SK-N-SH (cell line): Measurements from ENCODE around the gene SFT2D3. TPM values are rescaled to one million over a fixed set of nuclear protein-coding genes. Genes with fewer than 3 reads are reported as not detected.

Source experiments
- CTCF ChIA-PET: fragments of 300-600, 350-600 bp; formaldehyde crosslinking; extraction: SDS; loops from one replicate; lab custom pipeline; 2021; lab: Yijun Ruan, JAX
- POLR2A ChIA-PET: fragments of 350-600 bp; sonication (Branson Sonifier 250); formaldehyde crosslinking; extraction: SDS; loops from one replicate; lab custom pipeline; 2020; ENCODE audit warnings: antibody characterized with exemption, inconsistent platforms; lab: Yijun Ruan, JAX
- DNase-seq: peaks from one replicate; pipeline ENCODE4 v3.0.0; 2012
- H2AFZ ChIP-seq: fragments of 200-600 bp; sonication (generic); 2 replicates; pipeline ENCODE4 v1.8.1; 2016; ENCODE audit warnings: antibody characterized with exemption, mild to moderate bottlenecking, low read depth
- H3F3A ChIP-seq: fragments of 200-600 bp; sonication (generic); replicated peaks from 2 replicates; pipeline ENCODE3; 2016; ENCODE audit warnings: antibody characterized with exemption, mild to moderate bottlenecking; ENCODE audit not compliant: insufficient read depth
- H3K27ac ChIP-seq, 2 experiments: fragments of 200-500 bp in 1 of 2; fragments of 200-600 bp in 1 of 2; sonication (Bioruptor generic) in 1 of 2; sonication (generic), shearing (Covaris generic) in 1 of 2; 2 replicates each; pipeline versions ENCODE4 v1.5.1 to v1.6.1; 2014 to 2016; ENCODE audit warnings: low read depth in 2 of 2, inconsistent platforms in 1 of 2, low read length in 1 of 2, mild to moderate bottlenecking in 1 of 2, mixed read lengths in 1 of 2
- H3K27me3 ChIP-seq: fragments of 200-600 bp; sonication (generic), shearing (Covaris generic); 2 replicates; pipeline ENCODE4 v1.6.1; 2016; ENCODE audit warnings: mixed run types; ENCODE audit not compliant: insufficient read depth
- H3K36me3 ChIP-seq, 2 experiments: fragments of 200-500 bp in 1 of 2; fragments of 200-600 bp in 1 of 2; sonication (Bioruptor generic) in 1 of 2; sonication (generic) in 1 of 2; replicated peaks in 1 of 2; 2 replicates each; pipeline versions ENCODE3 to v1.5.1; 2014 to 2016; ENCODE audit warnings: low read length in 1 of 2, mild to moderate bottlenecking in 1 of 2; ENCODE audit not compliant: insufficient read depth in 2 of 2, control insufficient read depth in 1 of 2
- H3K4me1 ChIP-seq, 2 experiments: fragments of 200-500 bp in 1 of 2; fragments of 200-600 bp in 1 of 2; sonication (Bioruptor generic) in 1 of 2; sonication (generic), shearing (Covaris generic) in 1 of 2; 2 replicates each; pipeline versions ENCODE4 v1.5.1 to v1.6.1; 2014 to 2016; ENCODE audit warnings: low read depth in 1 of 2, low read length in 1 of 2, mixed run types in 1 of 2; ENCODE audit not compliant: insufficient read depth in 2 of 2, control insufficient read depth in 1 of 2
- H3K4me2 ChIP-seq: fragments of 200-600 bp; sonication (generic), shearing (Covaris generic); 2 replicates; pipeline ENCODE4 v1.6.1; 2017; ENCODE audit warnings: mixed run types
- H3K4me3 ChIP-seq, 2 experiments: fragments of 200-500 bp in 1 of 2; fragments of 200-600 bp in 1 of 2; sonication (Bioruptor generic) in 1 of 2; sonication (generic), shearing (Covaris generic) in 1 of 2; 2 replicates each; pipeline versions ENCODE4 v1.5.1 to v1.8.1; 2014 to 2016; ENCODE audit warnings: low read depth in 2 of 2, inconsistent platforms in 1 of 2, low read length in 1 of 2, mild to moderate bottlenecking in 1 of 2, mixed read lengths in 1 of 2, moderate library complexity in 1 of 2
- H3K79me2 ChIP-seq: fragments of 200-600 bp; sonication (generic); 2 replicates; pipeline ENCODE4 v1.8.1; 2017; ENCODE audit warnings: mild to moderate bottlenecking; ENCODE audit not compliant: insufficient read depth
- H3K9ac ChIP-seq: fragments of 200-600 bp; sonication (generic); 2 replicates; pipeline ENCODE4 v1.6.1; 2017; ENCODE audit warnings: mixed run types
- H3K9me2 ChIP-seq: fragments of 200-600 bp; sonication (generic); 2 replicates; pipeline ENCODE4 v1.6.1; 2017; ENCODE audit warnings: mixed run types
- H3K9me3 ChIP-seq: fragments of 200-600 bp; sonication (generic); 2 replicates; pipeline ENCODE4 v1.6.1; 2017; ENCODE audit warnings: mixed run types, mild to moderate bottlenecking, moderate library complexity
- H4K20me1 ChIP-seq: fragments of 200-600 bp; sonication (generic); 2 replicates; pipeline ENCODE4 v1.6.1; 2017; ENCODE audit warnings: mild to moderate bottlenecking, mixed run types; ENCODE audit not compliant: insufficient read depth
- CHD2 ChIP-seq: fragments of 150-350 bp; IDR thresholded peaks from 2 replicates; pipeline ENCODE4 v1.6.1; 2018; ENCODE audit warnings: low read length; ENCODE audit not compliant: partially characterized antibody
- EP300 ChIP-seq, 2 experiments: IDR thresholded peaks; 2 replicates each; pipeline versions ENCODE4 v1.4.0 to v1.6.1; 2012; ENCODE audit warnings: borderline replicate concordance in 1 of 2, low read depth in 1 of 2, low read length in 1 of 2
- EZH2phosphoT487 ChIP-seq: fragments of 200-600 bp; sonication (generic); IDR thresholded peaks from 2 replicates; pipeline ENCODE4 v1.6.1; 2017; ENCODE audit warnings: low read depth, mixed run types, mild to moderate bottlenecking, antibody characterized with exemption, moderate library complexity, borderline replicate concordance
- FOXJ3 ChIP-seq: sonication (generic); formaldehyde crosslinking; IDR thresholded peaks from 2 replicates; pipeline ENCODE4 v1.5.1; 2020; ENCODE audit warnings: mild to moderate bottlenecking, missing genetic modification reagents
- GABPA ChIP-seq: IDR thresholded peaks from 2 replicates; pipeline ENCODE4 v1.4.0; 2012; ENCODE audit warnings: low read depth, mild to moderate bottlenecking
- GATA2 ChIP-seq: sonication (generic); formaldehyde crosslinking; IDR thresholded peaks from 2 replicates; pipeline ENCODE4 v1.5.0; 2020; ENCODE audit warnings: mild to moderate bottlenecking, missing genetic modification reagents
- NFIC ChIP-seq: IDR thresholded peaks from 2 replicates; pipeline ENCODE4 v1.4.0; 2012; ENCODE audit warnings: borderline replicate concordance
- PBX3 ChIP-seq: IDR thresholded peaks from 2 replicates; pipeline ENCODE4; 2012
- POLR2AphosphoS5 ChIP-seq: IDR thresholded peaks from 2 replicates; pipeline ENCODE4 v1.6.1; 2012; ENCODE audit warnings: low read depth, low read length
- RCOR1 ChIP-seq: fragments of 150-350 bp; IDR thresholded peaks from 2 replicates; pipeline ENCODE4 v1.6.1; 2017; ENCODE audit warnings: antibody characterized with exemption, low read length
- RXRA ChIP-seq: IDR thresholded peaks from 2 replicates; pipeline ENCODE4 v1.4.0; 2012; ENCODE audit warnings: low read depth, mild to moderate bottlenecking, borderline replicate concordance
- SMC3 ChIP-seq: IDR thresholded peaks from 2 replicates; pipeline ENCODE4 v1.6.1; 2012; ENCODE audit warnings: low read depth, low read length, improper control_type of control experiment
- TAF1 ChIP-seq: IDR thresholded peaks from 2 replicates; pipeline ENCODE4 v1.6.1; 2012; ENCODE audit warnings: low read depth, mild to moderate bottlenecking, low read length, moderate library complexity, borderline replicate concordance
- TEAD4 ChIP-seq: IDR thresholded peaks from 2 replicates; pipeline ENCODE4 v1.4.0; 2012; ENCODE audit warnings: mild to moderate bottlenecking, borderline replicate concordance; ENCODE audit not compliant: insufficient read depth
- USF2 ChIP-seq: fragments of 150-350 bp; IDR thresholded peaks from 2 replicates; pipeline ENCODE4 v1.6.1; 2017; ENCODE audit warnings: antibody characterized with exemption, low read length, low read depth, borderline replicate concordance
- WGBS: methylation state at CpG from one replicate; pipeline ENCODE4 v1.1.6; 2017; ENCODE audit warnings: low lambda C conversion rate; 5-methylcytosine and 5-hydroxymethylcytosine counted together
- polyA plus RNA-seq, 3 experiments: library from polyadenylated mRNA; depleted of rRNA; stranded (reverse); fragments of >200 nt; gene quantifications; 2 replicates each; pipeline ENCODE4 v1.2.3, GENCODE V29; 2012
- TF ChIP-seq, protein P1 (sequence below): fragments of 150-350 bp; IDR thresholded peaks from 2 replicates; pipeline ENCODE4 v1.6.1; 2016; ENCODE audit warnings: mild to moderate bottlenecking, low read depth, low read length
- TF ChIP-seq, protein P2 (sequence below): IDR thresholded peaks from 2 replicates; pipeline ENCODE4 v1.4.0; 2012; ENCODE audit warnings: low read depth, borderline replicate concordance

The SFT2D3 gene
- polyA plus RNA-seq, 1 of the 3 experiments (the other 2 are of a cell fraction), result 3.2 TPM

DNA sequence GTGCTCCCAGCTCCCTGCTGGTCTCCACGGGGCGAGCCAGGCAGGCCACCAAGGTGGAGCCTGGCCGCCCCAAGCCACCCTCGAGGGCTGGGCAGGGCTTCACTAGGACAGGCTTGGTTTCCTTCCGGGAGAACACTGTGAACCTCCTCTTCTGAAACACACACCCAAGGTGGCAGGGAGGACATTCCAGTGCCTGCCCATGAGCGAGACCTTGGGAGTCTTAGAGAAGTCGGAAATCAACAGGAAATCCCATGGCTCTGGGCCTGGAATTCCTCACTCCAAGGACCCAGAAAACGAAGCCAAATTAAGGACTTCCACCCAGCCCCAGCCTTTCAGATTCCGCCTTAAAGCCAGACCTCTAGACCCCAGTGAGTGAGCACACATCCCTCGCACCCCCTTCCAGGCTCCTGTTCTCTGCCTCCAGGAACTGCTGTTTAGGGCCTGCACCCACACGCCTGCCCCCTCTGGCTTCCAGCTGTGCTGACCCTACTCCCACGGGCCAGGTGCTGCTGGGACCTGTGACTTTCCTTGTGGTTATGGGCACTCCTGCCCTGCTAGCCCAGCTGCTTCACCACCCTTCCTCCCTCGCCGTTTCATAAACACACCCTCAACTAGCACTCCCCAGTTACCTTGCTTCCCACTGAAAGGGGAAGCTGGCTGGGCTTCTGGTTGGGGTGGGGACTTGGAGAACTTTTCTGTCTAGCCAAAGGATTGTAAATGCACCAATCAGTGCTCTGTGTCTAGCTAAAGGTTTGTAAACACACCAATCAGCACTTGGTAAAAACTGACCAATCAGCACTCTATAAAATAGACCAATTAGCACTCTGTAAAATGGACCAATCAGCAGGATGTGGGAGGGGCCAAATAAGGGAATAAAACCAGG is 41.6 kb upstream of the SFT2D3 start:
- CTCF ChIA-PET, result no interaction called here
- no peak overlapping the region for H3K4me2 ChIP-seq

More for the DNA sequence above, 41.6 kb upstream of the SFT2D3 start:
- no peak overlapping the region for H3K27ac ChIP-seq
- H4K20me1 ChIP-seq, result no peaks in the 10 kb centered on the region
- peaks cover 0 to 31% of the 10 kb centered on the region in 2 experiments; a peak in 1 of 4 replicates for H3K4me1 ChIP-seq
- H3K79me2 ChIP-seq, result no peaks in the 10 kb centered on the region
- 77% methylated on average over 12 of the region's 14 CpGs for WGBS
- H3K36me3 ChIP-seq, result no peaks in the 10 kb centered on the region
- POLR2A ChIA-PET, result no interaction called here
- H3K4me3 ChIP-seq, result no peak overlapping the region
- H3K27me3 ChIP-seq, result no peaks in the 10 kb centered on the region
- TF ChIP-seq EZH2phosphoT487, result no peak
- TF ChIP-seq USF2, result no peak
- no peak for TF ChIP-seq RCOR1
- no peak for TF ChIP-seq POLR2AphosphoS5
- no peak for TF ChIP-seq RXRA
- no peak for TF ChIP-seq CHD2
- TF ChIP-seq PBX3, result no peak
- TF ChIP-seq EP300 (IDR thresholded peaks at IDR 0.05; ENCODE audit: borderline replicate concordance in 1 of 2, low read depth in 1 of 2, low read length in 1 of 2), result no peak
- TF ChIP-seq, protein P1, sequence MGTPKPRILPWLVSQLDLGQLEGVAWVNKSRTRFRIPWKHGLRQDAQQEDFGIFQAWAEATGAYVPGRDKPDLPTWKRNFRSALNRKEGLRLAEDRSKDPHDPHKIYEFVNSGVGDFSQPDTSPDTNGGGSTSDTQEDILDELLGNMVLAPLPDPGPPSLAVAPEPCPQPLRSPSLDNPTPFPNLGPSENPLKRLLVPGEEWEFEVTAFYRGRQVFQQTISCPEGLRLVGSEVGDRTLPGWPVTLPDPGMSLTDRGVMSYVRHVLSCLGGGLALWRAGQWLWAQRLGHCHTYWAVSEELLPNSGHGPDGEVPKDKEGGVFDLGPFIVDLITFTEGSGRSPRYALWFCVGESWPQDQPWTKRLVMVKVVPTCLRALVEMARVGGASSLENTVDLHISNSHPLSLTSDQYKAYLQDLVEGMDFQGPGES, result no peak
- no peak for TF ChIP-seq TEAD4
- no peak for TF ChIP-seq SMC3
- TF ChIP-seq NFIC, result no peak
- TF ChIP-seq GATA2, result no peak
- no peak for TF ChIP-seq GABPA
- TF ChIP-seq FOXJ3, result no peak
- TF ChIP-seq, protein P2, sequence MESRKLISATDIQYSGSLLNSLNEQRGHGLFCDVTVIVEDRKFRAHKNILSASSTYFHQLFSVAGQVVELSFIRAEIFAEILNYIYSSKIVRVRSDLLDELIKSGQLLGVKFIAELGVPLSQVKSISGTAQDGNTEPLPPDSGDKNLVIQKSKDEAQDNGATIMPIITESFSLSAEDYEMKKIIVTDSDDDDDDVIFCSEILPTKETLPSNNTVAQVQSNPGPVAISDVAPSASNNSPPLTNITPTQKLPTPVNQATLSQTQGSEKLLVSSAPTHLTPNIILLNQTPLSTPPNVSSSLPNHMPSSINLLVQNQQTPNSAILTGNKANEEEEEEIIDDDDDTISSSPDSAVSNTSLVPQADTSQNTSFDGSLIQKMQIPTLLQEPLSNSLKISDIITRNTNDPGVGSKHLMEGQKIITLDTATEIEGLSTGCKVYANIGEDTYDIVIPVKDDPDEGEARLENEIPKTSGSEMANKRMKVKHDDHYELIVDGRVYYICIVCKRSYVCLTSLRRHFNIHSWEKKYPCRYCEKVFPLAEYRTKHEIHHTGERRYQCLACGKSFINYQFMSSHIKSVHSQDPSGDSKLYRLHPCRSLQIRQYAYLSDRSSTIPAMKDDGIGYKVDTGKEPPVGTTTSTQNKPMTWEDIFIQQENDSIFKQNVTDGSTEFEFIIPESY, result no peak
- no peak for TF ChIP-seq TAF1
- H3K9ac ChIP-seq, result no peak overlapping the region
- H3F3A ChIP-seq, result no peaks in the 10 kb centered on the region
- no peak for DNase-seq
- no peak overlapping the region for H2AFZ ChIP-seq
- H3K9me3 ChIP-seq, result no peaks in the 10 kb centered on the region
- H3K9me2 ChIP-seq, result no peaks in the 10 kb centered on the region
